ENCODE results near the gene CAPN5.
A peak's percentile ranks its signal among the peaks of the same experiment; 100 is the strongest.
"Not testable (repeated sequence)": the region's sequence is repeated elsewhere in the genome, so short reads cannot be mapped to it uniquely, and the experiment has no call there.

Gene CAPN5

DNA sequence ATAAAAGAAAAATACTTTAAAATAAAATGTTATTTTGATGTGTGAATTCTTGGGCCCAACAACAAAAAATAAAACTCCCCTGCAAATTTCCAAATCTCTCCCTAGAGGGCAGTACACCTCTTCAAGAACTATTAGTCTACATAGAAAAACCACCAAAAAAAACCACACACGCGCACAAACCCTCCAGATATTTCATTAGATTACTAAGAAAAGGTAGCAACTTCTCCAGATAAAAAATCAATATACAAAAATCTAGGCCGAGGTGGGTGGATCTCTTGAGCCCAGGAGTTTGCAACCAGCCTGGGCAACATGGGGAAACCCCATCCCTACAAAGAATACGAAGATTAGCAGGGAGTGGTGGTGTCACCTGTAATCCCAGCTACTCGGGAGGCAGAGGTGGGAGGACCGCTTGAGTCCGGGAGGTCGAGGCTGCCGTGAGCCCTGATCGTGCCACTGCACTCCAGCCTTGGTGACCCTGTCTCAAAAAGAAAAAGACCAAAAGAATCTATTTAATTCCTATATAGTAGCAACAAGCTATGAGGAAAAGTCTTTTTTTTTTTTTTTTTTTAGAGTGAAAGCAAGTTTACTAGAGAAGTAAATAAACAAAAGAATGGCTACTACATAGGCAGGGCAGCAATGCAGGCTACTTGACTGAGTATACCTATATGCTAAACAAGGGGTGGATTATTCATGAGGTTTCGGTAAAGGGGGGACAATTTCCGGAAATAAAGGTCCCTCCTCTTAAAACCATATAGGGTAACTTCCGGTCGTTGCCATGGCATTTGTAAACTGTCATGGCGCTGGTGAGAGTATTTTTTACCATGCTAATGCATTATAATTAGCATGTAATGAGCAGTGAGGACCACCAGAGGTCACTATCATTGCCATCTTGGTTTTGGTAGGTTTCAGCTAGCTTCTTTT lies 19.5 kb upstream of the CAPN5 start:
- H3K4me3 Mint-ChIP-seq: peak overlapping the region; percentile 61
- DNase-seq (ENCODE audit: low spot score in 2 of 2): peak; percentile 60 to 87
- H3K27ac Mint-ChIP-seq (ENCODE audit: low read depth): no peak overlapping the region
- H3K27me3 Mint-ChIP-seq: peaks cover 25% of the 10 kb centered on the region
- H3K36me3 Mint-ChIP-seq (ENCODE audit: insufficient read depth): peaks cover 2% of the 10 kb centered on the region
- peak; percentile 93 for ATAC-seq (replicated peaks; ENCODE audit: extremely low read depth, poor library complexity, severe bottlenecking)
- H3K9me3 Mint-ChIP-seq: no peaks in the 10 kb centered on the region
- peaks cover 11% of the 10 kb centered on the region for H3K4me1 Mint-ChIP-seq

DNA sequence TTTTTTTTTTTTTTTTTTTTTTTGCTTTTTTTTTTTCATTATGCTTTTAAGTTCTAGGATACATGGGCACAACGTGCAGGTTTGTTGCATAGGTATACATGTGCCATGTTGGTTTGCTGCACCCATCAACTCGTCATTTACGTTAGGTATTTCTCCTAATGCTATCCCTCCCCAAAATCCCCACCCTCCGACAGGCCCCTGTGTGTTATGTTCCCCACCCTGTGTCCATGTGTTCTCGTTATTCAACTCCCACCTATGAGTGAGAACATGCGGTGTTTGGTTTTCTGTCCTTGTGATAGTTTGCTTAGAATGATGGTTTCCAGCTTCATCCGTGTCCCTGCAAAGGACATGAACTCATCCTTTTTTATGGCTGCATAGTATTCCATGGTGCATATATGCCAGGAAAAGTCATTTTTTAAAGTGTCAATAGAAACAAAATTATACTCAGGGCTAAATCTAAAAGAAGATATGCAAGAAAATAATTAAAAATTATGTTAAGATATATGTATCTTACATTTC lies 18.8 kb upstream of the CAPN5 start:
- ATAC-seq (replicated peaks; ENCODE audit: extremely low read depth, poor library complexity, severe bottlenecking); DNase-seq (ENCODE audit: low spot score in 2 of 2); H3K27ac Mint-ChIP-seq (ENCODE audit: low read depth); H3K9me3 Mint-ChIP-seq; H3K36me3 Mint-ChIP-seq (ENCODE audit: insufficient read depth): not testable (repeated sequence)
- Mint-ChIP-seq H3K4me1 (peaks cover 11% of the 10 kb centered on the region), H3K27me3 (peaks cover 19% of the 10 kb centered on the region), H3K4me3 (peak overlapping the region; percentile 61)

DNA sequence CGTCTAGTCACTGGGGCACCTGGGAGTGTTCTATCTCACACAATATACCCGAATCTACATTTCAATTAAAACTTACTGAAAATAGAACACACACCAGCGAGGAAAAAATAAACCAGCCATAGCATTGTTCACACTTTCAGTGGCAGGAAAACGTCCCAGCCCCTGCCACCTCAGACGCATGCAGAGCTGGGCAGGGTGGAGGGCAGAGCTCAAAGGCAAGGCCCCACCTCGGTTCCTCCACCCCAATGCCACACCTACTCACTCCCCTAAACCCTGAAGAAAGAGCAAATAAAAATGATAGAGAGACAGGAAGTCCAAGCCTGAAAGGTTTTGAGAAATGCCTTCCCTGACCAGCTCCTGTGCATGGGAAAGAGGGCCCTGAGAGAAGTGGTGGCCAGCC lies 17.7 kb upstream of the CAPN5 start:
- H3K9me3 Mint-ChIP-seq: no peaks in the 10 kb centered on the region
- H3K4me1 Mint-ChIP-seq: peaks cover 11% of the 10 kb centered on the region
- H3K36me3 Mint-ChIP-seq (ENCODE audit: insufficient read depth): peaks cover 2% of the 10 kb centered on the region
- peaks cover 15% of the 10 kb centered on the region for H3K27me3 Mint-ChIP-seq
- H3K4me3 Mint-ChIP-seq: no peak overlapping the region
- H3K27ac Mint-ChIP-seq (ENCODE audit: low read depth): no peak overlapping the region
- ATAC-seq (replicated peaks; ENCODE audit: extremely low read depth, poor library complexity, severe bottlenecking) (no peak), DNase-seq (ENCODE audit: low spot score in 2 of 2) (no peak)

DNA sequence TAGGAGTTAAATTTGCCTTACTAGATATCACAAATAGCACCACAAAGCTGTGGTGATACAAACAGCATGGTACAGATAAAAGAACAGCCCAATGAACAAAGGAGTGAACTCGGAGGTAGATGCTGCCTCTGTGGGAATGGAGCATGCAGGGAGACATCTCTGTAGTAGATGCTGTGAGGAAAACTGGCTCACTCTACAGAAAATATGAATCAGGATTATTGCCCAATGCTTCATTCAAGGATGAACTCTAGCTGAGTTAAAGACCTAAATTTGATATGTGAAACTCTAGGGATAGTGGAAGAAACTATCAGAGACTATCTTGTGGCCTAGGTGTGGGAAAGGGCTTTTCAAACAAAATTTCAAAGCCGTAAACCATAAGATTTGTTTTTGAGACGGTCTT lies 15.3 kb upstream of the CAPN5 start:
- H3K27ac Mint-ChIP-seq (ENCODE audit: low read depth): no peak overlapping the region

DNA sequence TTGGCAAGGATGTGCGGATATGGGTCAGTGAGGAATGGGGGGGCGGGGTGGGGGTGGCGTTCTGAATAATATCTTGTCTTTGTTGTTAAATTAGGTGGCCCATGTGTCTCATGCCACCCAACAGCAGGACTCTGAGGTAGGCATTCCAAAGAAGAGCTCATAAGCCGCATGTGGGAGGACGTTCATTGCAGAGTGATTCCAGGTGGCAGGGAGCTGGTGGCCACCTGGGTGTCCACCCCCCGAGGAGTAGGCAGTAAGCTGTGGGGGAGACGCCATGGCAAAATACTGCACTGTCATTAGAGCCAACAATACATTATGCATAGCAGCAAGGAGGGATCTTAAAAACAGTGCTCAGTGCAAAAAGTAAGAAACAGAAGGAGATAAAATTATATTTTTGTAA lies 14.3 kb upstream of the CAPN5 start:
- no peak overlapping the region for H3K27ac Mint-ChIP-seq (ENCODE audit: low read depth)
- H3K4me1 Mint-ChIP-seq: no peaks in the 10 kb centered on the region
- ATAC-seq (replicated peaks; ENCODE audit: extremely low read depth, poor library complexity, severe bottlenecking) (no peak), DNase-seq (ENCODE audit: low spot score in 2 of 2) (no peak)
- H3K36me3 Mint-ChIP-seq (ENCODE audit: insufficient read depth): peaks cover 1% of the 10 kb centered on the region
- no peaks in the 10 kb centered on the region for H3K27me3 Mint-ChIP-seq
- no peaks in the 10 kb centered on the region for H3K9me3 Mint-ChIP-seq
- H3K4me3 Mint-ChIP-seq: no peak overlapping the region

More for the DNA sequence above, 15.3 kb upstream of the CAPN5 start:
- H3K4me1 Mint-ChIP-seq: peaks cover 6% of the 10 kb centered on the region
- ATAC-seq (replicated peaks; ENCODE audit: extremely low read depth, poor library complexity, severe bottlenecking) (no peak), DNase-seq (ENCODE audit: low spot score in 2 of 2) (no peak)
- no peaks in the 10 kb centered on the region for H3K9me3 Mint-ChIP-seq
- peaks cover 2% of the 10 kb centered on the region for H3K36me3 Mint-ChIP-seq (ENCODE audit: insufficient read depth)
- H3K27me3 Mint-ChIP-seq: no peaks in the 10 kb centered on the region
- H3K4me3 Mint-ChIP-seq: no peak overlapping the region

DNA sequence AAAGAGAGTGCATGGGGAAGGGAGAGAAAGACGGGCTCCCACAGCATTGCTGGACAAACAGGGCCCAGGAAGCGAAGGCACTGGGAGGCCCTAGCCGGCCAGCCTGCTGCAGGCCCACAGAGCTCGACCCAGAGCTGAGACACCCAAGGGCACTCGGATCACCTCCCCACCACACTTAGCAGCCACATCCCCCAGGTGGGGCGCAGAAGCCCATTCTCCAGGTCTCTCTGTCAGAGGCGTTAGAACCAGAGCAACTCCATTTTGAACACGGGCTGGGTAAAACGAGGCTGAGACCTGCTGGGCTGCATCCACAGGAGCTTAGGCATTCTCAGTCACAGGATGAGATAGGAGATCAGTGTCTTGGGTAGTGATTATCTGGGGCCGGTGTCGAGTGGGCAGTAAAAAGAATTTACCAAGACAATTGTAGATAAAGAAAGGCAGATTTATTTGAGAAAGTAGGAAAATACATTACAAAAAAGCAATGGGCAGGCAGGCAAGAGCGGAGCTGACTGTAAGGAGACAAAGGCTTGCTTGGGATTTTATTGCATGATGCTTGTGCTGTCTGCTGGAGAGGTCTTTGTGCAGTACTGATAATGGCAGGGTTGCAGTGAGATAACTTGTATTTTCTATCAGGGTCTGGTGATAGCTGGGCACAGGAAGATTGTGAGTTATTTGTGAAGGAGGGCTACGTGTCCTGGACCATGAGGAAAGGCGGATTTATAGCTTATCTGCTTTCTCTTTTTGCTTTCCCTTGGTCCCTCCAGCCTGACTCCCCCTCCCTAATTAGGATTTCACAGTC lies 13.4 kb upstream of the CAPN5 start:
- ATAC-seq (replicated peaks; ENCODE audit: extremely low read depth, poor library complexity, severe bottlenecking) (no peak), DNase-seq (ENCODE audit: low spot score in 2 of 2) (no peak)
- no peak overlapping the region for H3K27ac Mint-ChIP-seq (ENCODE audit: low read depth)
- H3K27me3 Mint-ChIP-seq: no peaks in the 10 kb centered on the region
- no peaks in the 10 kb centered on the region for H3K9me3 Mint-ChIP-seq
- H3K4me1 Mint-ChIP-seq: no peaks in the 10 kb centered on the region
- H3K36me3 Mint-ChIP-seq (ENCODE audit: insufficient read depth): no peaks in the 10 kb centered on the region
- H3K4me3 Mint-ChIP-seq: no peak overlapping the region

DNA sequence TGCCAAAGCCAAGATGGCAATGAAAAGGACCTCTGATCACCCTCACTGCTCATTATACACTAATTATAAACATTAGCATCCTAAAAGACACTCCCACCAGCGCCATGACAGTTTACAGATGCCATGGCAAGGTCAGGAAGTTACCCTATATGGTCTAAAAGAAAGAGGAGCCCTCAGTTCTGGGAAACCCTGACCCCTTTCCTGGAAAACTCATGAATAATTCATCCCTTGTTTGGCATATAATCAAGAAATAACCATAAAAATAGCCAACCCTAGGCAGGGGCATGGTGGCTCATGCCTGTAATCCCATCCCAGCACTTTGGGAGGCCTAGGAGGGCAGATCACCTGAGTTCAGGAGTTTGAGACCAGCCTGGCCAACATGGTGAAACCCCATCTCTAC lies 12.7 kb upstream of the CAPN5 start:
- DNase-seq (ENCODE audit: low spot score in 2 of 2) (no peak), ATAC-seq (replicated peaks; ENCODE audit: extremely low read depth, poor library complexity, severe bottlenecking) (no peak)
- no peaks in the 10 kb centered on the region for H3K9me3 Mint-ChIP-seq
- H3K4me1 Mint-ChIP-seq: no peaks in the 10 kb centered on the region
- H3K27ac Mint-ChIP-seq (ENCODE audit: low read depth): no peak overlapping the region
- no peak overlapping the region for H3K4me3 Mint-ChIP-seq
- H3K36me3 Mint-ChIP-seq (ENCODE audit: insufficient read depth): no peaks in the 10 kb centered on the region
- no peaks in the 10 kb centered on the region for H3K27me3 Mint-ChIP-seq

DNA sequence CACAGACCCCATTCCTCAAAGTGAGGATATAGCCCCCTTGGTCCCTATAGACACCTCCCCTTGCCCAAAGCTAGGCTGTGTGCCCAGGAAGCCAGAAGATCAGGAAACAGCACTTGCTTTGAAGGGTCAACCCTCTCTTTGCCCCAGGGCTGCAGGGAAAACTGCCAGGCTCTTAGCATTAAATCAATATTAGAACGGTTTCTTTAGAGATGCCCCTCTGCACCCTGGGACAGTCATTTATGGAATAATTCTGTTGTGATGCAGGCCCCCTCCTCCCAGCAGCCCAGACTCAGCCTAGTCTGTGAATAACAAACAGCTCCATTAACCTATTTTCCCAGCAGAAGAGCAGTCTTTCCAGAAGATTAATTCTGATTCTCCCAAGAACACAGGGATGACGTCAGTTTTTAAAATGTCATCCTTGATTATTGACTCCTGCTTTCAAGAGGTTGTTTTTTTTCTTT lies 11.6 kb upstream of the CAPN5 start:
- Mint-ChIP-seq H3K4me3 (no peak overlapping the region), H3K36me3 (ENCODE audit: insufficient read depth) (no peaks in the 10 kb centered on the region), H3K27me3 (no peaks in the 10 kb centered on the region), H3K27ac (ENCODE audit: low read depth) (no peak overlapping the region), H3K9me3 (no peaks in the 10 kb centered on the region), H3K4me1 (no peaks in the 10 kb centered on the region)
- ATAC-seq (replicated peaks; ENCODE audit: extremely low read depth, poor library complexity, severe bottlenecking) (no peak), DNase-seq (ENCODE audit: low spot score in 2 of 2) (no peak)

DNA sequence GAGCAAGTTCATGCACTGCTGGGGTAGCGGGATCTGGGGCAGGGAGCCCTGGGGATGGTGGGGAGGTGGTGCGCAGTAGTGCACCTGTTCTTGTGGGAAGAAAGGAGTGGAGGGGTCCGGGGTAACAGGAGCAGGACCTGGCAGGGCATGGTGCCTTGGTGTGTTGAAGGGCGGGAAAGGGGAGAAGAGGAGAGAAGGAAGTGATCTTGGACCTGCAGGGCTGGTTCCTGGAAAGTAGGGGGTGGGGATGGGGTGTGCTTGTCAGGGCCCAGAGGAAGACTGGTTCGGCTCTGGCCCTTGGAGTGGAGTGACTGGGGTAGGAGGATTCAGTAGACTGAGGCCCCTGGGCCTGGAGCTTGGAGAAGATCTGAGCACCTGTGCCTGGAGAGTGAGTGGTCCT lies 10.9 kb upstream of the CAPN5 start:
- H3K27me3 Mint-ChIP-seq: no peaks in the 10 kb centered on the region
- no peak for ATAC-seq (replicated peaks; ENCODE audit: extremely low read depth, poor library complexity, severe bottlenecking)
- no peak overlapping the region for H3K27ac Mint-ChIP-seq (ENCODE audit: low read depth)
- H3K4me3 Mint-ChIP-seq: no peak overlapping the region
- no peak for DNase-seq (ENCODE audit: low spot score in 2 of 2)
- H3K9me3 Mint-ChIP-seq: no peaks in the 10 kb centered on the region
- H3K36me3 Mint-ChIP-seq (ENCODE audit: insufficient read depth): no peaks in the 10 kb centered on the region
- H3K4me1 Mint-ChIP-seq: no peaks in the 10 kb centered on the region

DNA sequence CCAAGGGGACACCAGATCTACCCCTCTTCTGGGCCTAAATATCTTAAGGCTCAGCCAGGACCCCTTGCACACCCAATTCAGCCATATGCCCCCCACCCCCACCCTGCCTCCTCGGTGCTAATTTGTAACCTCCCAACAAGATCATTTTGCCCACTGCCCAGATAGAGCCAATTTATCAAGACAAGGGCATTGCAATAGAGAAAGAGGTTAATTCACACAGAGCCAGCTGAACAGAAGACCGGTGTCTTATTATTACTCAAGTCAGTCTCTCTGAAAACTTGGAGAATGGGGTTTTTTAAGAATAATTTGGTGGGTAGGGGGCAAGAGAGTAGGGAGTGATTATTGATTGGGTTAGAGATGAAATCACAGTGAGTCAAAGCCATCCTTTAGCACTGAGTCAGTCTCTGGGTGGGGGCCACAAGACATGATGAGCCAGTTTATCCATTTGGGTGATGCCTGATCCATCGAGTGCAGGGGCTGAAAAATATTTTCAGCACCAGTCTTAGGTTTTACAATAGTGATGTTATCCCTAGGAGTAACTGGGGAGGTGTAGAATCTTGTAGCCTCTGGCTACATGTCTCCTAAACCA lies 9.9 kb upstream of the CAPN5 start:
- Mint-ChIP-seq H3K4me1 (no peaks in the 10 kb centered on the region), H3K27me3 (no peaks in the 10 kb centered on the region), H3K27ac (ENCODE audit: low read depth) (no peak overlapping the region), H3K4me3 (no peak overlapping the region), H3K36me3 (ENCODE audit: insufficient read depth) (no peaks in the 10 kb centered on the region), H3K9me3 (no peaks in the 10 kb centered on the region)
- ATAC-seq (replicated peaks; ENCODE audit: extremely low read depth, poor library complexity, severe bottlenecking) (no peak), DNase-seq (ENCODE audit: low spot score in 2 of 2) (no peak)

DNA sequence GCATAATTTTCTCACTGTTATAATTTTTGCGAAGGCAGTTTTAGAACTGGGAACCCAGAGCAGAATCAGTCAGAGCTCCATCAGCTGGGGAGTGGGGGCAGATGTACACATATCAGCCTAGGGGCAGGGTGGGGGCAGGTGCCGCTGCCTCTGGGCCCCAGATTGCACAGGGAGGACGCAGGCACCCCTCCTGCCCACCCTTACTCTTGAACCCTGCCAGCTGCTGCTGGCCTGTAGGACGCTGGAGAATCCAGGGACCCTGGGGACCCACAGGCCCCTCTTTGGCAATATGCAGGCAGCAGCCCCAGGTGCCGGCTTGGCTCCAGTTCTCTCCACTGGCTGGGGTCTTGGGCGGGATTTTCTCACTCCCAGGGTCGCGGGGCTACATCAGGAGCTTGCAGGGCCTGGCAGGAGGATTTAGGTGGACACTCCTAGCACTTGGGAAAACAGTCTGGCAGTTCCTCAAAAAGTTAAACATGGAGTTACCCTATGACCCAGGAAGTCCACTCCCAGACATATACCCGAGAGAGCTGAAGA lies 8.8 kb upstream of the CAPN5 start:
- Mint-ChIP-seq H3K27me3 (no peaks in the 10 kb centered on the region), H3K4me3 (no peak overlapping the region), H3K36me3 (ENCODE audit: insufficient read depth) (no peaks in the 10 kb centered on the region), H3K27ac (ENCODE audit: low read depth) (no peak overlapping the region), H3K9me3 (no peaks in the 10 kb centered on the region), H3K4me1 (no peaks in the 10 kb centered on the region)
- DNase-seq (ENCODE audit: low spot score in 2 of 2): no peak
- ATAC-seq (replicated peaks; ENCODE audit: extremely low read depth, poor library complexity, severe bottlenecking): no peak

DNA sequence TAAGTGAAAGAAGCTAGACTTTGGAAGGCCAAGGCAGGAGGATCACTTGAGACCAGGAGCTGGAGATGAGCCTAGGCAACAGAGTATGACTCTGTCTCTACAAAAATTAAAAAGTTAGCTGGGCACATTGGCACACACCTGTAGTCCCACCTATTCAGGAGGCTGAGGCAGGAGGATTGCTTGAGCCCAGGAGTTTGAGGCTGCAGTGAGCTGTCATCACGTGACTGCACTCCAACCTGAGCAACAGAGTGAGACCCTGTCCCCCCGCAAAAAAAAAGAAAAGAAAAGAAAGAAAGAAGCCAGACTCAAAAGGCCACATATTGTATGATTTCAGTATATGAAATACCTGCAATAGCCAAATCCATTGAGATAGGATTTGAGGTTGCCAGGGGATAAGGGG lies 7.9 kb upstream of the CAPN5 start:
- H3K27me3 Mint-ChIP-seq: no peaks in the 10 kb centered on the region
- H3K27ac Mint-ChIP-seq (ENCODE audit: low read depth): no peak overlapping the region
- ATAC-seq (replicated peaks; ENCODE audit: extremely low read depth, poor library complexity, severe bottlenecking) (no peak), DNase-seq (ENCODE audit: low spot score in 2 of 2) (no peak)
- no peaks in the 10 kb centered on the region for H3K4me1 Mint-ChIP-seq
- no peak overlapping the region for H3K4me3 Mint-ChIP-seq
- H3K9me3 Mint-ChIP-seq: no peaks in the 10 kb centered on the region
- no peaks in the 10 kb centered on the region for H3K36me3 Mint-ChIP-seq (ENCODE audit: insufficient read depth)
